HepG2 (cell line): ENCODE data around the gene OVCA2. TPM values are rescaled to one million over a fixed set of nuclear protein-coding genes. Genes with fewer than 3 reads are reported as not detected.

Source experiments
- CCDC6 ChIP-seq: sonication (generic); formaldehyde crosslinking; IDR thresholded peaks from 2 replicates; pipeline ENCODE4 v1.8.1; 2022; ENCODE audit warnings: mild to moderate bottlenecking, missing genetic modification reagents, moderate library complexity
- DNMT1 ChIP-seq: sonication (generic); formaldehyde crosslinking; IDR thresholded peaks from 2 replicates; pipeline ENCODE4 v1.5.1; 2020; ENCODE audit warnings: mild to moderate bottlenecking, missing genetic modification reagents
- ETV6 ChIP-seq: sonication (generic); formaldehyde crosslinking; conservative IDR thresholded peaks from 2 replicates; pipeline ENCODE4 v1.4.0; 2020; ENCODE audit warnings: missing genetic modification reagents
- EZH2 ChIP-seq: conservative IDR thresholded peaks from 2 replicates; pipeline ENCODE4 v1.6.1; 2012; ENCODE audit warnings: mild to moderate bottlenecking, low read depth, low read length, moderate library complexity
- HES4 ChIP-seq: sonication (generic); formaldehyde crosslinking; IDR thresholded peaks from 2 replicates; pipeline ENCODE4 v1.9.0; 2021; ENCODE audit warnings: mild to moderate bottlenecking, missing genetic modification reagents, borderline replicate concordance
- HIC2 ChIP-seq: sonication (generic); formaldehyde crosslinking; IDR thresholded peaks from 2 replicates; pipeline ENCODE4 v1.9.0; 2022; ENCODE audit warnings: low read depth, missing genetic modification reagents
- JUN ChIP-seq: sonication (generic); formaldehyde crosslinking; IDR thresholded peaks from 2 replicates; pipeline ENCODE4 v1.4.0; 2020; ENCODE audit warnings: mild to moderate bottlenecking, missing genetic modification reagents
- NAIF1 ChIP-seq: sonication (generic); formaldehyde crosslinking; IDR thresholded peaks from 2 replicates; pipeline ENCODE4 v1.5.0; 2020; ENCODE audit warnings: mild to moderate bottlenecking, missing genetic modification reagents, borderline replicate concordance
- ONECUT2 ChIP-seq: sonication (generic); formaldehyde crosslinking; IDR thresholded peaks from 2 replicates; pipeline ENCODE4 v1.4.0; 2020; ENCODE audit warnings: missing genetic modification reagents
- PCBP2 ChIP-seq: fragments of 200-400 bp; formaldehyde crosslinking; optimal IDR thresholded peaks from 2 replicates; pipeline ENCODE3; 2018; ENCODE audit warnings: low read length, low read depth; ENCODE audit not compliant: poor library complexity, severe bottlenecking
- RELA ChIP-seq: sonication (generic); formaldehyde crosslinking; IDR thresholded peaks from 2 replicates; pipeline ENCODE4 v1.4.0; 2020; ENCODE audit warnings: missing genetic modification reagents
- SMYD3 ChIP-seq: sonication (generic); formaldehyde crosslinking; IDR thresholded peaks from 2 replicates; pipeline ENCODE4 v1.8.1; 2023; ENCODE audit warnings: mild to moderate bottlenecking, missing genetic modification reagents
- TBP ChIP-seq: sonication (generic); formaldehyde crosslinking; IDR thresholded peaks from 2 replicates; pipeline ENCODE4 v1.5.0; 2020; ENCODE audit warnings: missing genetic modification reagents
- U2AF2 ChIP-seq: fragments of 200-400 bp; formaldehyde crosslinking; IDR thresholded peaks from 2 replicates; pipeline ENCODE4 v1.6.1; 2017; ENCODE audit warnings: low read depth, mild to moderate bottlenecking, low read length
- ZFX ChIP-seq: sonication (generic); formaldehyde crosslinking; IDR thresholded peaks from 2 replicates; pipeline ENCODE4 v1.4.0; 2020; ENCODE audit warnings: mild to moderate bottlenecking, low read depth, missing genetic modification reagents, moderate library complexity
- ZNF12 ChIP-seq: sonication (generic); formaldehyde crosslinking; IDR thresholded peaks from 2 replicates; pipeline ENCODE4 v1.5.0; 2020; ENCODE audit warnings: missing genetic modification reagents
- ZNF121 ChIP-seq: sonication (generic); formaldehyde crosslinking; IDR thresholded peaks from 2 replicates; pipeline ENCODE4 v1.5.0; 2020; ENCODE audit warnings: mild to moderate bottlenecking, missing genetic modification reagents
- ZNF510 ChIP-seq: sonication (generic); formaldehyde crosslinking; IDR thresholded peaks from 2 replicates; pipeline ENCODE4 v1.4.0; 2020; ENCODE audit warnings: low read depth, mild to moderate bottlenecking, missing genetic modification reagents
- ZNF569 ChIP-seq: sonication (generic); formaldehyde crosslinking; IDR thresholded peaks from 2 replicates; pipeline ENCODE4 v1.5.0; 2020; ENCODE audit warnings: mild to moderate bottlenecking, missing genetic modification reagents, moderate library complexity, borderline replicate concordance
- ZNF609 ChIP-seq: sonication (generic); formaldehyde crosslinking; IDR thresholded peaks from 2 replicates; pipeline ENCODE4 v1.4.0; 2020; ENCODE audit warnings: mild to moderate bottlenecking, missing genetic modification reagents, borderline replicate concordance
- ZNF800 ChIP-seq: sonication (generic); formaldehyde crosslinking; IDR thresholded peaks from 2 replicates; pipeline ENCODE4 v1.4.0; 2020; ENCODE audit warnings: missing genetic modification reagents
- polyA plus RNA-seq, 8 experiments: library from polyadenylated mRNA; depleted of rRNA in 3 of 8; stranded (reverse) in 7 of 8; unstranded in 1 of 8; fragments of >200 nt; fragmentation: Illumina TruSeq in 4 of 8; extraction: Trizol in 4 of 8; gene quantifications; 2 replicates each; pipeline versions ENCODE4 v1.2.1 to v1.2.3, GENCODE V29; 2011 to 2016; ENCODE audit warnings: low read depth in 4 of 8, missing spikeins in 1 of 8, mixed read lengths in 1 of 8; ENCODE audit not compliant: insufficient read depth in 1 of 8
- total RNA-seq, 5 experiments: library from RNA; depleted of rRNA; stranded (reverse); fragments of >200 nt; fragmentation: Illumina TruSeq; extraction: Trizol; gene quantifications; 2 replicates each; pipeline ENCODE4 v1.2.3, GENCODE V29; 2016; ENCODE audit warnings: low read depth in 1 of 5

OVCA2 gene
- total and polyA plus RNA-seq, 2 of the 13 experiments (the other 11 are each of a cell fraction or from before 2014, with no cell fraction given), result 23.7 to 28.2 TPM

- peak; percentile 100 for TF ChIP-seq ZNF800
- TF ChIP-seq ZNF12, result no peak
- no peak for TF ChIP-seq CCDC6 (CRISPR knock-in tag)
- TF ChIP-seq ZFX (CRISPR knock-in tag), result no peak
- no peak for TF ChIP-seq ONECUT2 (CRISPR knock-in tag)
- TF ChIP-seq NAIF1 (CRISPR knock-in tag), result no peak
- TF ChIP-seq ETV6 (CRISPR knock-in tag), result no peak
- TF ChIP-seq DNMT1 (CRISPR knock-in tag), result no peak
- TF ChIP-seq PCBP2, result no peak
- no peak for TF ChIP-seq HES4 (CRISPR knock-in tag)
- TF ChIP-seq U2AF2, result no peak
- TF ChIP-seq ZNF121, result no peak
- peak; percentile 90 for TF ChIP-seq EZH2
- no peak for TF ChIP-seq JUN (CRISPR knock-in tag)
- no peak for TF ChIP-seq RELA (CRISPR knock-in tag)
- no peak for TF ChIP-seq ZNF510 (CRISPR knock-in tag)
- TF ChIP-seq ZNF569 (CRISPR knock-in tag), result no peak
- TF ChIP-seq SMYD3 (CRISPR knock-in tag), result no peak
- TF ChIP-seq HIC2 (CRISPR knock-in tag), result no peak
- no peak for TF ChIP-seq ZNF609 (CRISPR knock-in tag)
- no peak for TF ChIP-seq TBP (CRISPR knock-in tag)
These were observed 17.9 kb upstream of the OVCA2 start (continued) for GRCh38 chr17:2023692-2024571.
